Esophagus squamous epithelium (tissue), 5 donors: Measurements from ENCODE around the gene PSMD12. TPM values are rescaled to one million over a fixed set of nuclear protein-coding genes. Genes with fewer than 3 reads are reported as not detected.

Source experiments
- DNase-seq: peaks from one replicate; lab custom pipeline; 2025; lab: John Stamatoyannopoulos, UW
- H3K27ac ChIP-seq, 4 donors: fragments of 200-600 bp; sonication (generic); one replicate each; pipeline ENCODE4 v1.5.1; 2016 to 2019; ENCODE audit warnings: mild to moderate bottlenecking in 1 of 4
- H3K27me3 ChIP-seq, 4 donors: fragments of 200-600 bp; sonication (generic); 1 replicate in 3 of 4; 2 replicates in 1 of 4; pipeline versions ENCODE4 v1.5.1 to v1.6.0; 2017 to 2021; ENCODE audit warnings: antibody characterized with exemption in 1 of 4
- H3K36me3 ChIP-seq, 3 donors: fragments of 200-600 bp; sonication (generic); one replicate each; pipeline ENCODE4 v1.5.1; 2016 to 2019
- H3K4me1 ChIP-seq, 3 donors: fragments of 200-600 bp; sonication (generic); one replicate each; pipeline ENCODE4 v1.5.1; 2017 to 2019
- H3K4me3 ChIP-seq, 4 donors: fragments of 200-600 bp; sonication (generic); 1 replicate in 3 of 4; 2 replicates in 1 of 4; pipeline ENCODE4 v1.5.1; 2016 to 2019; ENCODE audit warnings: mild to moderate bottlenecking in 2 of 4, moderate library complexity in 1 of 4
- H3K9me3 ChIP-seq, 3 donors: fragments of 200-600 bp; sonication (generic); one replicate each; pipeline ENCODE4 v1.5.1; 2016 to 2019
- POLR2A ChIP-seq, 4 donors: fragments of 450-650 bp; IDR thresholded peaks; one replicate each; pipeline ENCODE4 v1.6.1; 2017; ENCODE audit warnings: antibody characterized with exemption in 4 of 4, mild to moderate bottlenecking in 4 of 4, moderate library complexity in 3 of 4
- WGBS, 2 donors: methylation state at CpG; one replicate each; pipeline ENCODE4 v1.1.5; 2018; 5-methylcytosine and 5-hydroxymethylcytosine counted together
- intact Hi-C: fragments of 100-400 bp; cut with DNase I; formaldehyde crosslinking; loops from one replicate; pipeline ENCODE4 v1.15.0; 2022
- total RNA-seq, 4 donors: library from RNA; depleted of rRNA; stranded (reverse); fragments of >200 nt; gene quantifications; one replicate each; pipeline ENCODE4 v1.1.0, GENCODE V29; 2016
- TF ChIP-seq, protein P1 (sequence below), 6 experiments: fragments of 450-650 bp in 4 of 6; fragments of 200-600 bp in 2 of 6; sonication (generic) in 2 of 6; IDR thresholded peaks; one replicate each; pipeline ENCODE4 v1.5.1; 2016 to 2019; ENCODE audit warnings: antibody characterized with exemption in 6 of 6, mild to moderate bottlenecking in 4 of 6, moderate library complexity in 4 of 6
- donor health status: DM: yes; HTN: yes; CAD: no.

PSMD12 gene
- total RNA-seq, 4 donors from 2014 or later, result 15.9 to 38.1 (median 25.8) TPM

DNA sequence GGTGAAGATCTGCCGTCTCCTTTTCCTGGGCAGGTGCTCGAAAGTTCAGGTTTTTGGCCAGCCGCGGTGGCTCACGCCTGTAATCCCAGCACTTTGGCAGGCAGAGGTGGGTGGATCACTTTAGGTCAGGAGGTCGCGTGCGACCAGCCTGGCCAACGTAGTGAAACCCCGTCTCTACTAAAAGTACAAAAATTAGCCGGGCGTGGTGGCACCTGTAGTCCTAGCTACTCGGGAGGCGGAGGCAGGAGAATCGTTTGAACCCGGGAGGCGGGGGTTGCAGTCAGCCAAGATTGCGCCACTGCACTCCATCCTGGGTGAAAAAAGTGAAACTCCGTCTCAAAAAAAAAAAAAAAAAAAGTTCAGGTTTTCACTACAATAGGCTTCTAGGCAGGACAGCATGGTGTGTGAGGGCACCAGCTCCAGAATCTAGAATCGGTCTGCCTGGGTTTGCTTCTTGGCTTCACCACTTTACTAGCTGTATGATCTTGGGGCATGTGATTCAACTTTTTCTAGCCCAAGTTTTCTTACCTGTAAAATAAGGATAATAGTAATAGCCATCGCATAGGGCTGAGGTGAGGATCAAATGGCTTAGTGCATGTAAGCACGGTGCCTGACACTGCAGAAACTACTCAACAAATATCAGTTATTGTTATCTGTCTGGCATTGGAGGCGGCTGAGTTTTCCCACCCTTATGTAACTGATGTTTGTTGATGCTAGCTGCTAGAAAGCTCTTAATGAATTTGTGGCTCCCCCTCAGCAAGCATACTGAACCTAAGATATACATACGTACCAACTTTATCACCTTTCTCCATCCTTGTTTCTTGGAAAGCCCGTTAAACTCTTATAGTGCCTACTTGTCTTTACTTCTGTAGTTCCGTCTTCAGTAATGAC is 1.3 kb downstream of the PSMD12 start:
- 33 to 34% methylated on average over 21 of the region's 26 CpGs for WGBS, 2 donors
- intact Hi-C loops, result no loop called here
- TF ChIP-seq POLR2A (IDR thresholded peaks at IDR 0.05), result no peak
- TF ChIP-seq, protein P1, sequence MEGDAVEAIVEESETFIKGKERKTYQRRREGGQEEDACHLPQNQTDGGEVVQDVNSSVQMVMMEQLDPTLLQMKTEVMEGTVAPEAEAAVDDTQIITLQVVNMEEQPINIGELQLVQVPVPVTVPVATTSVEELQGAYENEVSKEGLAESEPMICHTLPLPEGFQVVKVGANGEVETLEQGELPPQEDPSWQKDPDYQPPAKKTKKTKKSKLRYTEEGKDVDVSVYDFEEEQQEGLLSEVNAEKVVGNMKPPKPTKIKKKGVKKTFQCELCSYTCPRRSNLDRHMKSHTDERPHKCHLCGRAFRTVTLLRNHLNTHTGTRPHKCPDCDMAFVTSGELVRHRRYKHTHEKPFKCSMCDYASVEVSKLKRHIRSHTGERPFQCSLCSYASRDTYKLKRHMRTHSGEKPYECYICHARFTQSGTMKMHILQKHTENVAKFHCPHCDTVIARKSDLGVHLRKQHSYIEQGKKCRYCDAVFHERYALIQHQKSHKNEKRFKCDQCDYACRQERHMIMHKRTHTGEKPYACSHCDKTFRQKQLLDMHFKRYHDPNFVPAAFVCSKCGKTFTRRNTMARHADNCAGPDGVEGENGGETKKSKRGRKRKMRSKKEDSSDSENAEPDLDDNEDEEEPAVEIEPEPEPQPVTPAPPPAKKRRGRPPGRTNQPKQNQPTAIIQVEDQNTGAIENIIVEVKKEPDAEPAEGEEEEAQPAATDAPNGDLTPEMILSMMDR (IDR thresholded peaks at IDR 0.05), result no peak
- DNase-seq, result no peak
- Histone ChIP-seq H3K4me3 (peak overlapping the region; percentile 88 to 100 (median 92)), H3K27me3 (no peaks in the 10 kb centered on the region), H3K9me3 (no peaks in the 10 kb centered on the region), H3K4me1 (peaks cover 8 to 63% (median 38%) of the 10 kb centered on the region in 3 donors), H3K36me3 (peaks cover 0 to 16% (median 0%) of the 10 kb centered on the region in 3 donors), H3K27ac (peak overlapping the region; percentile 95 to 97 (median 96))

DNA sequence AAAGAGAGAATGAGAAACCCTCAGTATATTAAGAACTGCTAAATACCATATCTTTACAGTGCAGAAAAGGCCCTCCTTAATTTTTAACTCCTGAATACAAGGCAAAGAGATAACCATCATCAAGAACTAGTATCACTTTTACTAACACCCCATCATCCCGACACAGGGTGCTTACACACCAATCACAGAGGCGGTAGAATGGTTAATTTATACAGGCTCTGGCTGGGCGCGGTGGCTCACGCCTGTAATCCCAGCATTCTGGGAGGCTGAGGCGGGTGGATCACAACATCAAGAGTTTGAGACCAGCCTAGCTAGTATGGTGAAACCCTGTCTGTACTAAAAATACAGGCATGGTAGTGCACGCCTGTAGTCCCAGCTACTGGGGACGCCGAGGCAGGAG is 4.2 kb downstream of the PSMD12 start:
- H3K36me3 ChIP-seq, result peaks cover 0 to 31% (median 0%) of the 10 kb centered on the region in 3 donors
- intact Hi-C loops, result no loop called here
- H3K27me3 ChIP-seq, result no peaks in the 10 kb centered on the region
- no peak overlapping the region for H3K27ac ChIP-seq
- H3K4me1 ChIP-seq, result peaks cover 8 to 89% (median 47%) of the 10 kb centered on the region in 3 donors
- WGBS, 2 donors, result 83 to 94% methylated on average over 4 to 6 of the region's 9 CpGs
- no peaks in the 10 kb centered on the region for H3K9me3 ChIP-seq
- no peak overlapping the region for H3K4me3 ChIP-seq
- TF ChIP-seq, protein P1 (IDR thresholded peaks at IDR 0.05), result no peak
- TF ChIP-seq POLR2A (IDR thresholded peaks at IDR 0.05), result no peak
- no peak for DNase-seq

DNA sequence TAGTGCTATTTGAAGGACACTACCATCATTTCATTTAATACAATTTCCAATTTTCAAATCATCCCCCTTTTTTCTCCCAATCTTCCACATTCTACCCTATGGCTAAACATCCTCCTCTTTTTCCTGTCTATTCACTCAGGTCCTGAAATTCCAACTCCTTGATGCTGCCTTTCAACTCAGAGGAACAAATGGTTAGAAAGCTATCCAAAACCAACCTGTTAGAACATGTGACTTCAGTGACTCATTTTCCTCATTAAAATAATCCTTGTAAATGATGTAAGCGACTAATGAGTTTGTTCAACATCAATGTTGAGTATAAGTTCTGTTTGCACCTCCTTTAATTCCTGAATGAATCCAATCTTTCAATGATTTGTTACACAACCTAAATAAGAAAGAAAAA is 5.5 kb downstream of the PSMD12 start:
- Histone ChIP-seq H3K36me3 (peaks cover 0 to 42% (median 6%) of the 10 kb centered on the region in 3 donors), H3K27ac (peak overlapping the region in 2 of 4 donors; percentile 19 to 23), H3K4me1 (peaks cover 8 to 83% (median 44%) of the 10 kb centered on the region in 3 donors), H3K27me3 (no peaks in the 10 kb centered on the region), H3K4me3 (no peak overlapping the region), H3K9me3 (no peaks in the 10 kb centered on the region)
- no peak for TF ChIP-seq POLR2A (IDR thresholded peaks at IDR 0.05)
- TF ChIP-seq, protein P1 (IDR thresholded peaks at IDR 0.05), result no peak
- DNase-seq, result no peak
- WGBS, 2 donors, result 35 to 53% methylated on average over 1 of the region's 1 CpG
- intact Hi-C loops, result no loop called here

DNA sequence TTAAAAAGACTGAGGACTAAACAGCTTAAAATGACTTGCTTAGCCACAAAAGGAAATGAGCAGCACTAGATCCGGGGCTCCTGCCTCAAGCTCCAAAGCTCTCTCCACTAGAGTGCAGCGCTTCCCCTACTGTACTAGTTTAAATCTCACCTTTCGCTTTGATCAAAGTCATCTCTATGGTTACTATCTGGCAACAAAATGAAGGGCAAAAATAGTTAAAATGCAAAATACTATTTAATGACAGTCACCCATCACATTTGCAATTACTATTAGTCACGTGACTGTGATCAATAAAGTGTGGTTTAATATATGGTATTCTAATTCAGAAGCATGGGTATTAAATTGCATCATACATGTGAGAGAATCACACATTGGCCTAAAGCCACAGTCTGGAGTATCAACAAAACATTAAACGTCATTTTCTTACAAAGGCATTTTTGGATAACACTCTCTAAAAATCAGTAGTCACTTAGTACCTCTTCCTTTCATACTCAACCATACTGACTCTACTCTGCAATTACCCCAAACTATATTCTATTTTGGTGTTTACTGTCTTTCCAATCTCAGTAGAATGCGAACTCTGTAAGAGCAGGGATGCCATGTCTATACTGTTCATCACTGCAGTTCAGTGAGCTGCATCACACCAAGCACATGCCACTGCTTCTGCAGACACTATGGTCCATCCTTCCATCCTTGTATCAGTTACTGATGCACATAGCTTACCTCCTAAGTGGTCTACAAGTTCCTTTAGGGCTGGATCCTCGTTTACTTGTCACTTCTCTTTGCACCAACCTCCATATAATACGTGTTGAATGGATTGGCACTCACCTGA is 6.2 kb downstream of the PSMD12 start:
- TF ChIP-seq, protein P1 (IDR thresholded peaks at IDR 0.05), result no peak
- TF ChIP-seq POLR2A (IDR thresholded peaks at IDR 0.05), result no peak
- Histone ChIP-seq H3K27ac (peak overlapping the region in 1 of 4 donors; percentile 21), H3K4me1 (peaks cover 8 to 77% (median 42%) of the 10 kb centered on the region in 3 donors), H3K27me3 (no peaks in the 10 kb centered on the region), H3K4me3 (no peak overlapping the region), H3K36me3 (peaks cover 0 to 49% (median 6%) of the 10 kb centered on the region in 3 donors), H3K9me3 (no peaks in the 10 kb centered on the region)
- DNase-seq, result no peak
- 44 to 48% methylated on average over 8 of the region's 8 CpGs for WGBS, 2 donors
- intact Hi-C loops, result no loop called here
